MV-4-11 (cell line): ENCODE results near the gene MND1.
"Not testable (repeated sequence)": the region's sequence is repeated elsewhere in the genome, so short reads cannot be mapped to it uniquely, and the experiment has no call there.

Experiments used
- DNase-seq: peaks from one replicate; lab custom pipeline; 2025; lab: John Stamatoyannopoulos, UW

MND1 gene

GRCh38 chr4:153403726-153404125 lies 59.2 kb downstream of the MND1 start:
- no peak for DNase-seq

DNA sequence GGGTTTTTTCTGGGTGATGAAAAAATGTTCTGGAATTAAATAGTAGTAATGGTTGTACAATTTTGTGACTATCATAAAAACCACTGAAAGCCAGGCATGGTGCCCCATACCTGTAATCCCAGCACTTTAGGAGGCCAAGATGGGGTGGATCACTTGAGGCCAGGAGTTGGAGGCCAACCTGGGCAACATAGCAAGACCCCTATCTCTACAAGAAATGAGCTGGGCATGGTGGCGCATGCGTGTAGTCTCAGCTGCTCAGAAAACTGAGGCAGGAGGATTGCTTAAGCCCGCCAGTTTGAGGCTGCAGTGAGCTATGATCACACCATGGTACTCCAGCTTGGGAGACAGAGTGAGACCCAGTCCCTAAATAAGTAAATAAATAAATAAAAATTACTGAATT lies 63.4 kb downstream of the MND1 start:
- DNase-seq = no peak

DNA sequence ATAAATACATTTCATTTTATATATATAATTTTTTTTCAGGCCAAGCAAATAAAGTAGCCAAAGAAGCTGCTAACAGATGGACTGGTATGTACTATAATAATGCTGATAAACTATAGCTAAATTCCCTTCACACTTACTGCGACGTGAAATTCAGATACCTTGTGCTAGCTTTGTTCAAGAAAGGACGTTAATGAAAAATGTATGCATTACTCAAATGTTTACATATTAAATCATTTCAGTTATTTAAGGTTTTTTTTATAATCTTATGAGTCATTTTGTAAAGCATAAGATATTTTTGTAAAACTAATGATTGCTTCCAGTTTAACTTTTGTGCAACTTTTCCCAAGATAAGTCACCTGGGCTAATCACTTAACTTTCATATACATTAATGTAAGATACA lies 64.4 kb downstream of the MND1 start:
- no peak for DNase-seq

DNA sequence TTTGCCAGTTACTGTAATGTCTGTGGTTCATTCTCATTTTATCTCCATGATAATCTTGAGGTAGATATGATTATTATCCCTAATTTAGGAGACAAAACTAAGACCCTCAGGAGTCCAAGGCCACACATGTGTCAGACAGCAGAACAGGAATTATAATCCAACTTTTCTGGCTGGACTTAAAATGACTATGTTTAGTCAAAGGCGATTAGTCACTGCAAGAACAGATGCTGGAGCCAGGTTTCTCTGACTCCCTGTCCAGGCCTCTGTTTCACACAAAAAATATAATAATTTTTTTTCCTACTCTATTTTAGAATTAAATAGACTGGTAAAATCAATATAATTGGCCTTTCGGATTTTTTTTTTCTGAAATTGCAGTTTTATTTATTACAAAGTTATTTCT lies 64.9 kb downstream of the MND1 start:
- no peak for DNase-seq

GRCh38 chr4:153409924-153410501 lies 65.5 kb downstream of the MND1 start:
- peak; percentile 68 for DNase-seq

DNA sequence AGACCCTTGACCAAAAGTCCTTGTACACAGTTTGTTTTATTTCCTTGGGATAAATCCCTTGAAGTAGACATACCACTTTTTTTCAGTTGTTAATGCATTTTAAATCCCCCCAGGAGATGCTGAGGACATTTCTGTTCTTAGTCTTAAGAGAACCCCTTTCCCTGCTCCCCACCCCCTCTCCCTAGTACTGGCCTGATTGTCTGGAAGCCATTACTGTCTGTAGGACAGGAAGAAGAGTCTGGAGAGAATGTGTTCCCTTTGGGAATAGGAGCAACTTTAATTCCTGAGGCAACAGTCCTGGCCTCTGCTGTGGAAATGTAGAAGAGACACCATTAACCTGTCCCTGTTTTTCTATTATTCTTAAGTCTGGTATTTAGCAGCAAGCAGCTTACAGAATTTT lies 69.4 kb downstream of the MND1 start:
- no peak for DNase-seq

DNA sequence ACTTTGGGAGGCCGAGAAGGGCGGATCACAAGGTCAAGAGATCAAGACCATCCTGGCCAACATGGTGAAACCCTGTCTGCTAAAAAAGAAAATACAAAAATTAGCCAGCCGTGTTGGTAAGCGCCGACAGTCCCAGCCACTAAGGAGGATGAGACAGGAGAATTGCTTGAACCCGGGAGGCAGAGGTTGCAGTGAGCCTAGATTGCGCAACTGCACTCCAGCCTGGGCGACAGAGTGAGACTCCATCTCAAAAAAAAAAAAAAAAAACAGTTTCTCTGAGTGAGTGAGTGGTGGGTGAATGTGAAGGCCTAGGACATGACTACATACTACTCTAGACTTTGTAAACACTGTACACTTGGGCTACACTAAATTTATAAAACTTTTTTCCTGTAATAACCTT lies 72.0 kb downstream of the MND1 start:
- DNase-seq = not testable (repeated sequence)

- DNase-seq = peak; percentile 52
Measured at GRCh38 chr4:153418121-153418520, 73.6 kb downstream of the MND1 start.

- no peak for DNase-seq
Measured at GRCh38 chr4:153418558-153418957, 74.1 kb downstream of the MND1 start.

- DNase-seq = no peak
Measured at GRCh38 chr4:153419029-153419428, 74.5 kb downstream of the MND1 start.

DNA sequence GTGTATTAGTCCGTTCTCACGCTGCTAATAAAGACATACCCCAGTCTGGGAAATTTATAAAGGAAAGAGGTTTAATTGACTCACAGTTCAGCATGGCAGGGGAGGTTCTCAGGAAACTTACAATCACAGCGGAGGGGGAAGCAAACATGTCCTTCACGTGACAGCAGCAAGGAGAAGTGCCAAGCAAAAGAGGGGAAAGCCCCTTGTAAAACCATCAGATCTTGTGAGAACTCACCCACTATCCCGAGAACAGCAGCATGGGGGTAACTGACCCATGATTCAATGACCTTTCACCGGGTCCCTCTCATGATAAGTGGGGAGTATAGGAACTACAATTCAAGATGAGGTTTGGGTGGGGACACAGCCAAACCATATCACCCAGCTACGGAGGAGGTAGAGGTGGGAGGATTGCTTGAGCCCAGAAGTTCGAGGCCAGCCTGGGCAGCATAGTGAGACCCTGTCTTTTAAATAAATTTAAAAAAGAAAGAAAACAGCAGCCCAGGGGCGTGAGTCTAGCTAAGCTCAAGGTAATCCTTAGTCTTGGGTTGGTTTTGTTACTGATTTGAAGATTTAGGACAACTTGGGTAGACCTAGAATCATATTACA lies 75.3 kb downstream of the MND1 start:
- no peak for DNase-seq

- DNase-seq = peak; percentile 69
Measured at GRCh38 chr4:153420361-153420760, 75.9 kb downstream of the MND1 start.

DNA sequence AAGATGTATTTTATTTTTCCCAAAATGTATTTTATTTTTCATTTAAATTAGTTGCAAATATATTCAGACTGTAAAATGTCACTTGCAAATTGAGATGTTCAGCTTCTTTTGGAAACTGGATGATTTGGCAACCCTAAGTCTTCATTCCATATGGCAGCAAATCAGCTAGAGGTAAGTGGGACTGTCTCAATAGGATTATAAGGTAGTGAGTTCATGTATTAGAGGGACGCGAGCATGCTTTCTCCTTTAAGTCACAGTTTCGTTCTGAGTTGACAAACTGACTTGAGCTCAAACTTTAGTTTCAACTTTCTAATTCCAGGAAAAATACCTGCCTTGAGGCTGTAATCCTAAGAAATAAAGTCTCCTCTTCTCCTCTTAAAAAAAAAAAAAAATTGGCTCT lies 77.5 kb downstream of the MND1 start:
- peak; percentile 23 for DNase-seq

- DNase-seq = no peak
Measured at GRCh38 chr4:153426207-153426885, 81.9 kb downstream of the MND1 start.

- no peak for DNase-seq
Measured at GRCh38 chr4:153427363-153428071, 83.0 kb downstream of the MND1 start.

GRCh38 chr4:153428941-153429475 lies 84.5 kb downstream of the MND1 start:
- no peak for DNase-seq

DNA sequence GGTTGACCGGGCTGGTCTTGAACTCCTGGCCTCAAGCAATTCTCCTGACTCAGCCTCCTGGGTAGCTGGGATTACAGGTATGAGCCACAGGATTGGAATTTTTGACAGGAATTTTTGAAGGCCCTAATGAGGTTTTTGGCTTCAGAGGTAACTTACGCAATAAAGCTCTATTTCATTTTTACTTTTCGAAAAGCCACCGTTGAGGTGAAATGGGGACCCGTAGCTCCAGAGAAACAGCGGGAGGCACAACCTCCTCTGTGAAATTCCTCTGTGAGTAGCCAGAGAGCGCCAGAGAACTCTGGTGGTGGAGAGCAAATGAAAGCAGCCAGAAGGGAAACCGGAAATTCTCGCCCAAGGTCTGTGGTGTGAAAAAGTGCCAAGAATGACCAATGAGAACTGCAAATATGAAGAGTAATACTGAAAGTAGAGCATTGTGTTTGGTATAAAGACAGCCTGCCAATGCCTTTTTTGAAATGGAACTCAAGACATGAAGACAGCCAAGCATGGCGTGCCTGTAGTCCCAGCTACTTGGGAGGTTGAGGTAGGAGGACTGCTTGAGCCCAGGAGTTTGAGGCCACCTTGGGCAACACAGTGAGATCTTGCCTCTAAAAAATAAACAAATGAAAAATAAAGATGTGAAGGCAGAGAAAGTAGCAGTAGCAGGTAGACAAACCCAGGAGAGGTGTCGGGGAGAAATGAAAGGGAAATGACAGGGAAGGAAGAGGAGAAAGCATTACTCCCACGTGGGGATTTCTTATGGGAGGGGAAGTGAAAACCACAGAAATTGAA lies 88.7 kb downstream of the MND1 start:
- DNase-seq = peak; percentile 92

DNA sequence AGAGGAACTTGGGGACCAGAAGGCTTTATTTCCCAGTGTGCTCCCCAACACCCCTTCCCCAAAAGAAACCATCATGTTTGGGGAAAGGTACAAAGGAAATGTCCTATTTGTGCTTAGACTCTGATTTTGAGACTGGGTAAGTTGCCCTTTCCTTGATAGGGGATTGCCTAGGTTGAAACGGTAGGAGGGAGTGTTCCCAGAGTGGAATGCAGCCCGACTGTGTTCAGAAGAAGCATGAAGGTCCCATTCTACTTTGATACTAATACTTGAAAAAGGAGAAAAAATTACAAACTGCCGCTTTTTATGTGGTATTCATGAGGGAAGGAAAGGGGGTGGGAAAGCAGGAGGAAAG lies 89.2 kb downstream of the MND1 start:
- DNase-seq = no peak

DNA sequence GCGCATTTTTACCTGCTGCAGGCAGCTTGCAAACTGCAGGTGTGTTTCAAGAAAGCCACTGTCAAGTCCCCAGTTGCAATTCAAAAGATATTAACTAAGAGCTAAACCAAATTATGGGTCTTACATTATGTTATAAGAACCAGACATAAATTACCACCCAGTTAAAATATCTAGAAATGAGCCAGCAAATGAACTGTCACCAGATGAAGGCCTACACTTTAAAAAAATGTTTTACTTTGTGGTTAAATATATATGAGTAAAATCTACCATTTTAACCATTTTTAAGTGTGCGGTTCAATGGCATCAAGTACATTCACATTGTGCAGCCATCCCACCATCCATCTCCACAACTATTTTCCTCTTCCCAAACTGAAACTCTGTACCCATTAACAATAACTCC lies 89.7 kb downstream of the MND1 start:
- no peak for DNase-seq

DNA sequence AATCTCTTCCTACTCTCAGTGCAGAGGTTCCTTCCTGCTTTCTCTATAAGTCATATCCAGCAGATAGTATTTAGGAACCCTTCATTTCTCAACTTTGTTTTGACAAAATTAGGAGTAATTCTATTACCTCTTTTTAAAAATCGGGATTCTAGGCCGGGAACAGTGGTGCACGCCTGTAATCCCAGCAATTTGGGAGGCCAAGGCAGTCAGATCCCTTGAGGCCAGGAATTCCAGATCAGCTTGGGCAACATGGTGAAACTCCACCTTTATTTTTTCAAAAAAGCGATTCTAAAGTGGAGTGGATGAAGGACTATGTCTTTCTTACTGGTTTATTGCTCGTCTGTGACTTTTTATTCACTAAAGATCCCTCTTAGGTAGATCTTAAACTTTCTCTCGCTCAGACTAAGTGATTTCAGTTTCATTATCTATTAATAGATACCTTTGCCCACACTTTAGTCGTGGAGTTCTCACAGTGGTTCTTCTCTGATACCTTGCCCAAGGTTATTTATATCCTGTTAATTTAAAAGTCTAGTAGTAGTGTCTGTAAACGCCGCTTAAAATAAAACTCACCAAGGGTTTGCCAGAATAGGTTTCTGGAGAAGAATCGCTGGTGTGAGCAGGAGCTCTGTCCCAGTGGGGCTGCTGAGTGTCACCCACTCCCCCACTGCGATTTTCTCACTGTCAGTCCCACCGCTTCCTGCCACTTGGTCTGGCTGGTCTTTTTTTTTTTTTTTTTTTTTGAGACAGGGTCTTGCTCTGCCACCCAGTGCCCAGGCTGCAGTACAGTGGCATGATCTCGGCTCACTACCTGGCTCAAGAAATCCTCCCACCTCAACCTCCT lies 94.6 kb downstream of the MND1 start:
- no peak for DNase-seq

DNA sequence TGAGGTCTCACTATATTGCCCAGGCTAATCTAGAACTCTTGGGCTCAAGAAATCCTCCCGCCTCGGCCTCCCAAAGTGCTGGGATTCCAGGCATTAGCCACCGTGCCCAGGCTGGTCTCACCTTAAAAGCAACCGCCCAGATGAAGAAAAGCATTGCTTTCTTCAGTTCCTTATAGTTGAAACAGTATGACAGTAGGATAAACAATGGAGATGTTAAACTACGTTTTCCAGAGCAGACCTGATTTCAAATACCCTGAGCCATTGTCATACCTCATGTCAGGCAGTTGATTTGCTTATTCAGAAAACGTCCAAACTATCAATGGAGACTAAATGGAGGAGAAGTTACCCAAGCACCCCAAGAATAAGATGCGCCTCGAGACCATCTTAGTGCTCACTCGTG lies 95.3 kb downstream of the MND1 start:
- no peak for DNase-seq
